Measurements from ENCODE around the gene MUC5AC.
"Not testable (repeated sequence)": the region's sequence is repeated elsewhere in the genome, so short reads cannot be mapped to it uniquely, and the experiment has no call there.

MUC5AC gene

GRCh38 chr11:1177771-1178090 is 20.0 kb downstream of the MUC5AC start:
- DNase-seq, result no peak

- DNase-seq, result no peak
These were observed 20.6 kb downstream of the MUC5AC start for GRCh38 chr11:1178201-1178885.

- no peak for DNase-seq
These were observed 21.2 kb downstream of the MUC5AC start for GRCh38 chr11:1178906-1179305.

DNA sequence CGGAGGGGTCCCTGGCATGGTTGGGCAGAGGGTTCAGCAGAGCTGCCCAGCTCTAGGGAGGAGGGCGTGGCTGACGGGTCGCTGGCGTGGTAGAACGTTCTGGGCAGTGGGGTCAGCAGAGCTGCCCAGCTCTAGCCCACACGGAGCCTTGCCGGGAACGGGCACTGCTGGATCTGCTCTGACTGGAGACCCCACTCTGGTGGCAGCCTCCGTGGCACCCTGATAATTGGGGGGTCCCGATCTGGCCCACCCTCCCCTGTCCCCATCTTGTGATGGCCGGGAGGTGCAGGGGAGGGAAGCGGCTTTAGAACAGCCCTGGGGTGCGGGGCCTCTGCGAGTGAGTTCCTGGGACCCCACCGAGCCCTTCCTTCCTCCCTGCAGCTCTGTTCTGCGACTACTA is 21.9 kb downstream of the MUC5AC start:
- no peak for DNase-seq

DNA sequence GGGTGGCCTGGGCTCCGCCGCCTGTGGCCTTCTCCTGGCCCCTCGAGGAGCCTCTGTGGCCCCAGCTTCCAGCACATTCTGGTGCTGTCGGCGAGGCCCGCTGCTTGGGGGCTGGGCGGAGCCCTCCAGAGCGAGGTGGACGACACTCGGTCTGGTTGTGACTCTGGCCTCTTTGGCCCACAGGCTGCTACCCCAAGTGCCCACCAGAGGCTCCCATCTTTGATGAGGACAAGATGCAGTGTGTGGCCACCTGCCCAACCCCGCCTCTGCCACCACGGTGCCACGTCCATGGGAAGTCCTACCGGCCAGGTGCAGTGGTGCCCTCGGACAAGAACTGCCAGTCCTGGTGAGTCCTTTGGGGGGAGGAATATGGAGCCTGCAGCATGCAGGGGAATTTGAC is 22.4 kb downstream of the MUC5AC start:
- DNase-seq, result no peak

DNA sequence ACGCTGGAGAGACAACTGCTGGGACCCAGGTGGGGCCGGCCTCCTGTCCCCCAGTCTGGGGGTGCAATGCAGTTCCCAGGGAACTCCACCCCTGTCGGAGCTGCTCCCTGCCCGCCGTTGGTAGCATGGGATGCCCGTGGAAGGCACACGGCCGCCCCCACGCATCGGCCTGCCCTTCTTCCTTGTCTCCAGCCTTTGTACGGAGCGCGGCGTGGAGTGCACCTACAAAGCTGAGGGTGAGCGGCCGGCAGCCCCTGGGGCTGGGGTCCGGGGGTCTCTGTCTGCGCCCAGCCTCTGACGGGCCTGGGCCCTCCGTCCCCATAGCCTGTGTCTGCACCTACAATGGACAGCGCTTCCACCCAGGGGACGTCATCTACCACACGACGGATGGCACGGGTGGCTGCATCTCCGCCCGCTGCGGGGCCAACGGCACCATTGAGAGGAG is 23.2 kb downstream of the MUC5AC start:
- DNase-seq, result no peak

DNA sequence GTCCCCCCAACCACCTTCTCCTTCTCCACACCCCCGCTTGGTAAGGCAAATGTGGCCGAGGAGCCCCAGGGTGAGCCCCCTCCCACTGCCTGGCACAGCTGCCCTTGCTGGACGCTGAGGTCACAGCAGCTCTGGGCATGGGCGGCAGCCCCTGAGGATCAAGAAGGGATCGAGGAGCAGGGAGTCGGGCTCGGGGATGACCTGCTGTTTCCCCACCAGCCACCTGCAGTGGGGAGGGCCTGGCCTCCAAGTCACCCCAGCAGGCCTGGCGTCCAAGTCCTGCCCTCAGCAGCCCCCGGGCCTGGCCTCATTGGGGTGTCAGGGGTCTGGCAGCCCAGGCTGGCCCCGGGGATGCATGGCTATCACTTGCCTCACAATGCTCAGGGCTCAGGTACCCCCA is 23.7 kb downstream of the MUC5AC start:
- DNase-seq, result no peak

DNA sequence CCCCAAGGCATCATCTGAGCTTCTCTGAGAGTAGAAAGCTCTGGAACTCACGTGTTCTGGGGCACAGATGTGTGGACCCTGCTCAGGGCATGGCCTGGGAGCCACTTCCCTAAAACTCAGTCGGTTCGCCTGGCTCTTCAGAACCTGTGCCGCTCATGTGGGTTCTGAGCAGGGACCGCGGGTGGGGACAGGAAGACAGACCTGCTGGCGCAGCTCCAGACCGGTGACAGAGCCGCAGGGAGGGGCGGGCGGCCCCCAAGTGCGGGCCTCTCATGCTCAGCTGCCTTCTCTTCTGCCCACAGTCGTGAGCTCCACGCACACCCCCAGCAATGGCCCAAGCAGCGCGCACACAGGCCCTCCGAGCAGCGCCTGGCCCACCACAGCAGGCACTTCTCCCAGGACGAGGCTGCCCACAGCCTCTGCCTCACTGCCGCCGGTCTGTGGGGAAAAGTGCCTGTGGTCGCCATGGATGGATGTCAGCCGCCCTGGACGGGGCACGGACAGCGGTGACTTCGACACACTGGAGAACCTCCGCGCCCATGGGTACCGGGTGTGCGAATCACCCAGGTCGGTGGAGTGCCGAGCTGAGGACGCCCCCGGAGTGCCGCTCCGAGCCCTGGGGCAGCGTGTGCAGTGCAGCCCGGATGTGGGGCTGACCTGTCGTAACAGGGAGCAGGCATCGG is 24.2 kb downstream of the MUC5AC start:
- no peak for DNase-seq

GRCh38 chr11:1184139-1184538 is 26.4 kb downstream of the MUC5AC start:
- DNase-seq, result not testable (repeated sequence)

DNA sequence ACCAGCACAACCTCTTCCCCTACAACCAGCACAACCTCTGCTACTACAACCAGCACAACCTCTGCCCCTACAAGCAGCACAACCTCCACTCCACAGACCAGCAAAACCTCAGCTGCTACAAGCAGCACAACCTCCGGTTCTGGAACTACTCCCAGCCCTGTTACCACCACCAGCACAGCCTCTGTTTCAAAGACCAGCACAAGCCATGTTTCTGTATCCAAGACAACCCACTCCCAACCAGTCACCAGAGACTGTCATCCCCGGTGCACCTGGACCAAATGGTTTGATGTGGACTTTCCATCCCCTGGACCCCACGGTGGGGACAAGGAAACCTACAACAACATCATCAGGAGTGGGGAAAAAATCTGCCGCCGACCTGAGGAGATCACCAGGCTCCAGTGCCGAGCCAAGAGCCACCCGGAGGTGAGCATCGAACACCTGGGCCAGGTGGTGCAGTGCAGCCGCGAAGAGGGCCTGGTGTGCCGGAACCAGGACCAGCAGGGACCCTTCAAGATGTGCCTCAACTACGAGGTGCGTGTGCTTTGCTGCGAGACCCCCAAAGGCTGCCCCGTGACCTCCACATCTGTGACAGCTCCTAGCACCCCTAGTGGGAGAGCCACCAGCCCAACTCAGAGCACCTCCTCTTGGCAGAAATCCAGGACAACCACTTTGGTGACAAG is 30.8 kb downstream of the MUC5AC start:
- DNase-seq, result not testable (repeated sequence)

DNA sequence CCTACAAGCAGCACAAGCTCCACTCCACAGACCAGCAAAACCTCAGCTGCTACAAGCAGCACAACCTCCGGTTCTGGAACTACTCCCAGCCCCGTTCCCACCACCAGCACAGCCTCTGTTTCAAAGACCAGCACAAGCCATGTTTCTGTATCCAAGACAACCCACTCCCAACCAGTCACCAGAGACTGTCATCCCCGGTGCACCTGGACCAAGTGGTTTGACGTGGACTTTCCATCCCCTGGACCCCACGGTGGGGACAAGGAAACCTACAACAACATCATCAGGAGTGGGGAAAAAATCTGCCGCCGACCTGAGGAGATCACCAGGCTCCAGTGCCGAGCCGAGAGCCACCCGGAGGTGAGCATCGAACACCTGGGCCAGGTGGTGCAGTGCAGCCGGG is 32.1 kb downstream of the MUC5AC start:
- not testable (repeated sequence) for DNase-seq

DNA sequence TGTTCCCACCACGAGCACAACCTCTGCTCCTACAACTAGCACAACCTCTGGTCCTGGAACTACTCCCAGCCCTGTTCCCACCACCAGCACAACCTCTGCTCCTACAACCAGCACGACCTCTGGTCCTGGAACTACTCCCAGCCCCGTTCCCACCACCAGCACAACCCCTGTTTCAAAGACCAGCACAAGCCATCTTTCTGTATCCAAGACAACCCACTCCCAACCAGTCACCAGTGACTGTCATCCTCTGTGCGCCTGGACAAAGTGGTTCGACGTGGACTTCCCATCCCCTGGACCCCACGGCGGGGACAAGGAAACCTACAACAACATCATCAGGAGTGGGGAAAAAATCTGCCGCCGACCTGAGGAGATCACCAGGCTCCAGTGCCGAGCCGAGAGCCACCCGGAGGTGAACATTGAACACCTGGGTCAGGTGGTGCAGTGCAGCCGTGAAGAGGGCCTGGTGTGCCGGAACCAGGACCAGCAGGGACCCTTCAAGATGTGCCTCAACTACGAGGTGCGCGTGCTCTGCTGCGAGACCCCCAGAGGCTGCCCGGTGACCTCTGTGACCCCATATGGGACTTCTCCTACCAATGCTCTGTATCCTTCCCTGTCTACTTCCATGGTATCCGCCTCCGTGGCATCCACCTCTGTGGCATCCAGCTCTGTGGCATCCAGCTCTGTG is 34.2 kb downstream of the MUC5AC start:
- DNase-seq, result not testable (repeated sequence)

DNA sequence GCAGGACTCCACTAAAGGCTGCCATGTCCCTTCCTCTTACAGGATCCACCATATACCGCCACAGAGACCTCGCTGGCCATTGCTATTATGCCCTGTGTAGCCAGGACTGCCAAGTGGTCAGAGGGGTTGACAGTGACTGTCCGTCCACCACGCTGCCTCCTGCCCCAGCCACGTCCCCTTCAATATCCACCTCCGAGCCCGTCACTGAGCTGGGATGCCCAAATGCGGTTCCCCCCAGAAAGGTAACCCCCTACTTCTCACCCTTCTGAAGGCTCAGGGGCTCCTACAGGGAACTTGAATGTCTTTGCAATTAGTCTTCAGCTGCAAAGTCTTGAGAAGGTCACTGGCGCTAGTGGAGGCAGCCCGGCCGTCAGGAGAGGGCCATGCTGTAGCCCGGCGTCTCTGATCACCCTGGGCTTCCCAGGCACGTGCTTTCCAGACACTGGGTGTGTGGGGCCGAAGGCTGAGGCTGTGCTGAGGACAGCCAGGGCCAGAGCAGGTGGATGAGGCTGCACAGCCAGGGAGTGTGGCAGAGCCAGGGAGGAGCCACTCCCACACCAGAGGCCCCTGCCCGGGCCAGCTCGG is 35.1 kb downstream of the MUC5AC start:
- DNase-seq, result no peak

DNA sequence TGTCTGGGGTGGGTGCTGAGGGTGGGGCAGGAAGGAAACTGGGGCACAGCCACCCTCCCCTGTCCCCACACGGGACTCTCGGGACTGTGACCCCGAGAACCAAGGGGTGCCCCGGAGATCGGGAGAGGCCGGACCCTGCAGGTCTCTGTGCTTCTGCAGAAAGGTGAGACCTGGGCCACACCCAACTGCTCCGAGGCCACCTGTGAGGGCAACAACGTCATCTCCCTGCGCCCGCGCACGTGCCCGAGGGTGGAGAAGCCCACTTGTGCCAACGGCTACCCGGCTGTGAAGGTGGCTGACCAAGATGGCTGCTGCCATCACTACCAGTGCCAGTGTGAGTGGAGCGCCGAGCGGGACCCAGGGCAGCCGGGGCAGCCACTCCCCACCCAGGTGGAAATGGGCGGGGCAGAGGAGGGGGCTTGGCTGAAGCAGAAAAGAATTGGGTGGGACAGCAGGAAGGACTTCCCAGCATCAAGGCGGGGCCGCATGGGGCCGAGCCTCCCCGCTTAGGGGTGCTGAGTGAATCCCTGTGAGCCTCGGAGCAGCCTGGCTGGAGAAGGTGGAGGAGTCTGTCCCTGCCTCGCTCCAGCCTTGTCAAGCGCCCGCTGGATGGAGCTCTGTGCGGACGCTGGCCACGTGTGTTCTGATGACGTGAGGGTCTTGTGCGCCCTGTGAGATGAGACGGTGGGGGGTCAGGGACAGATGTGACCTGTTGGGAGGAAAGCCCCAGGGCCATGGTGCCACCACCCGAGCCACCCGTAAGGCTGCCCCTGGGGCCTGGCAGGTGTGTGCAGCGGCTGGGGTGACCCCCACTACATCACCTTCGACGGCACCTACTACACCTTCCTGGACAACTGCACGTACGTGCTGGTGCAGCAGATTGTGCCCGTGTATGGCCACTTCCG is 35.8 kb downstream of the MUC5AC start:
- no peak for DNase-seq

GRCh38 chr11:1194231-1194976 is 36.7 kb downstream of the MUC5AC start:
- no peak for DNase-seq

DNA sequence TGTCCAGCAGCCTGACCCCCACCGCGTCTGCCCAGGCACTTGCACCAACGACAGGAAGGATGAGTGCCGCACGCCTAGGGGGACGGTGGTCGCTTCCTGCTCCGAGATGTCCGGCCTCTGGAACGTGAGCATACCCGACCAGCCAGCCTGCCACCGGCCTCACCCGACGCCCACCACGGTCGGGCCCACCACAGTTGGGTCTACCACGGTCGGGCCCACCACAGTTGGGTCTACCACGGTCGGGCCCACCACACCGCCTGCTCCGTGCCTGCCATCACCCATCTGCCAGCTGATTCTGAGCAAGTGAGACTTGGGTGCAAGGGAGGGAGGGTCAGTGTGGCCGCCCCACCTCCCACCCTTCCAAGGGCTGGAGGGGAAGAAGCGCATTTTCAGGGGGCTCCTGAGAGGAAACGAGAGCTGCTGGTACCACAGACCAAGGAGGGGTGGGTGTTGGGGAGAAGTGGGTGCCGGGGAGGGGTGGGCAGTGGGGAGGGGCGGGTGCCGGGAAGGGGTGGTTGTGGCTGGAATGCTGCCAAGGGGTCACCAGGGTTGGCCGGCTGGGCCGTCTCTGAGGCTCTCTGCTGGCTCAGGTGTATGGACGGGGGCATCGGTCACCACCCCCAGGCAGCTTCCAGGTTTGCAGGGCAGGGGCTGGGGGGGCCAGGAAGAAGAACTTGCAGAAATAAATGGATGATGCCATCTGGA is 37.4 kb downstream of the MUC5AC start:
- DNase-seq, result no peak

DNA sequence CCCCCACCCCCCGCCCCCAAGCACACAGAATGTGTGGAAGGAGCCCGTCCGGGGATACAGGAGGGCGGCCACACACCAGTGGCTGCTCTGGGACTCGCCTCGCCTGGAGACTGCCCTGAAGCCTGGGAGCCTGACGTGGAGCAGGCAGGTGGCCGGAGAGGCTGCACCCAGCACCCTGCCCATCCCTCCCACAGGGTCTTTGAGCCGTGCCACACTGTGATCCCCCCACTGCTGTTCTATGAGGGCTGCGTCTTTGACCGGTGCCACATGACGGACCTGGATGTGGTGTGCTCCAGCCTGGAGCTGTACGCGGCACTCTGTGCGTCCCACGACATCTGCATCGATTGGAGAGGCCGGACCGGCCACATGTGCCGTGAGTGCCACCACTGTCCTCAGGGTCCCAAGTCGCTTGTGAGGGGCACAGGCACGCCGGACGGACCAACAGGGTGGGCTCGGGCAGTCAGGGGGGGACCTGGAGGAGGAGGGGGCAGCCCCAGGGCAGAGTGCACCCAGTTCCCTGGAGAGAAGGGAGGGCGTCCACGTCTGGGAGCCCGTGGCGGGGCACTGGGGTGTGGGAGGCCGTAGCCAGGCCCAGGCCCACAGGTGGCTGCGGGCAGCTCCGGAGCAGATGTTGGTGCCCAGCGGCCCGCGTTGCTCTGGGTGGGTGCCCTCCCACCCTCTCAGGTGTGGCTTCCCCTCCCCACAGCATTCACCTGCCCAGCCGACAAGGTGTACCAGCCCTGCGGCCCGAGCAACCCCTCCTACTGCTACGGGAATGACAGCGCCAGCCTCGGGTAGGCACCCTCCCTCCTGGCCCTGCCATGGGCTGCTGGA is 38.1 kb downstream of the MUC5AC start:
- DNase-seq, result no peak

DNA sequence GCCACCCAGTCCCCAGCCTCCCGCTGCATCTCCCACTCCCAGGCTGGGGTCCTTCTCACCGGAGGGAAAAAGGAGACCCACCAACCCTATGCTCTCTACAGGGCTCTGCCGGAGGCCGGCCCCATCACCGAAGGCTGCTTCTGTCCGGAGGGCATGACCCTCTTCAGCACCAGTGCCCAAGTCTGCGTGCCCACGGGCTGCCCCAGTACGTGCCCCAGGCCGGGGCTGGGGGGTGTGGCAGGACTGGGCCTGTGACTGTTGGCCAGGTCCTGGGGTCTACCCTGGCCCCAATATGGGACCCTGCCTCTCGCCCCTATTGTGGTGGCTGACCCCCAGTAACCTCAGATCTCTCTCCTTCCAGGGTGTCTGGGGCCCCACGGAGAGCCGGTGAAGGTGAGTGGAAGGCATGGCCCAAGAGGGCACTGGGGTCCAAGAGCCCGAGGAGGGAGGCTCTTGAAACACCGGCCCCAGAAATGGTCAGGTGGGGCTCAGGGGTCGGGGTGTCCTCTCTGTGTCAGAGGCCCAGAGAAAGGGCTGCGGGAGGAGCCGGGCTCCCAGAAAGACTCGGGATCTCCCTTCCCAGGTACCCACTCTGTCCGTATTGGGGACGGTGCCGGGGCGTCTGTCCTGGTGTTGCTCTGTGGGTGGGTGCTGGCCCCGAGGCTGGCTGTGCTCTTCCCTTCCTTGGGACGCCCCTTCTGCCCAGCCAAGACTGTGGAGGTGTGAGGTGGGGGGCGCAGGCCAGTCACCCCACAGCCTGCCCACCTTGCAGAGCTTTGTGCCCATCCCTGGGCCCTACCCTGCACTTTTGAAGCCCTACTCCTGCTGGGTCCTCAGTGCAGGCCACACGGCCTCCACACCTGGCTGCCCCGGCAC is 39.0 kb downstream of the MUC5AC start:
- no peak for DNase-seq

DNA sequence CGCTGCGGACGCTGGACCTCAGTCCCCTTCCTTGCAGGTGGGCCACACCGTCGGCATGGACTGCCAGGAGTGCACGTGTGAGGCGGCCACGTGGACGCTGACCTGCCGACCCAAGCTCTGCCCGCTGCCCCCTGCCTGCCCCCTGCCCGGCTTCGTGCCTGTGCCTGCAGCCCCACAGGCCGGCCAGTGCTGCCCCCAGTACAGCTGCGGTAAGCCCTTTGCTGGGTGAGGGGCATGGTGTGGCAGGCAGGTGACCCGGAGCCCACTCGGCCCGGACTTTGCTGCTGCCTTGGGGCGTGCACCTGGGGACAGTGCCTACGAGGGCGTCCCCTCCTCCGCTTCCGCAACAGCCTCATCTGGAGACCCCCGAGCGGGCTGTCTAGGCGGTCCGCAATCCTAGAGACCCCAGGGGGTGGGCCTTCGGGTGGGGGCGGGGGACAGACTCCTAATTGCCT is 39.7 kb downstream of the MUC5AC start:
- no peak for DNase-seq

All from hematopoietic multipotent progenitor cell treated with erythropoietin and hydrocortisone succinate and interleukin-3 and kit ligand, for 6 days (in vitro differentiated cells).